HepG2 (cell line): ENCODE measurements around the gene EFEMP2. TPM values are rescaled to one million over a fixed set of nuclear protein-coding genes. Genes with fewer than 3 reads are reported as not detected.
A peak's percentile ranks its signal among the peaks of the same experiment; 100 is the strongest.

ENCODE experiments used
- ATM ChIP-seq: fragments of 450-650 bp; IDR thresholded peaks from 2 replicates; pipeline ENCODE4 v1.7.1; 2017; ENCODE audit warnings: mild to moderate bottlenecking, borderline replicate concordance
- DR1 ChIP-seq: sonication (generic); formaldehyde crosslinking; IDR thresholded peaks from 2 replicates; pipeline ENCODE4 v1.8.0; 2021; ENCODE audit warnings: mild to moderate bottlenecking, missing genetic modification reagents, inconsistent platforms
- EZH2 ChIP-seq: conservative IDR thresholded peaks from 2 replicates; pipeline ENCODE4 v1.6.1; 2012; ENCODE audit warnings: mild to moderate bottlenecking, low read depth, low read length, moderate library complexity
- IKZF1 ChIP-seq: fragments of 450-650 bp; IDR thresholded peaks from 2 replicates; pipeline ENCODE4 v1.7.1; 2016
- KDM1A ChIP-seq: IDR thresholded peaks from 2 replicates; pipeline ENCODE4 v1.6.1; 2016; ENCODE audit warnings: missing compliant biosample characterization
- MAFK ChIP-seq, 2 experiments: IDR thresholded peaks in 1 of 2; conservative IDR thresholded peaks in 1 of 2; 2 replicates each; pipeline ENCODE4 v1.6.1; 2011; ENCODE audit warnings: improper control_type of control experiment in 2 of 2, low read length in 2 of 2
- NFIB ChIP-seq: sonication (generic); formaldehyde crosslinking; IDR thresholded peaks from 2 replicates; pipeline ENCODE4 v1.9.0; 2021; ENCODE audit warnings: missing genetic modification reagents, mild to moderate bottlenecking, borderline replicate concordance
- NFIC ChIP-seq: IDR thresholded peaks from 2 replicates; pipeline ENCODE4 v1.6.1; 2012; ENCODE audit warnings: mild to moderate bottlenecking, low read length, inconsistent platforms
- SALL2 ChIP-seq: sonication (generic); formaldehyde crosslinking; IDR thresholded peaks from 2 replicates; pipeline ENCODE4 v1.8.1; 2023; ENCODE audit warnings: mild to moderate bottlenecking, missing genetic modification reagents, inconsistent platforms
- SCMH1 ChIP-seq: sonication (generic); formaldehyde crosslinking; IDR thresholded peaks from 2 replicates; pipeline ENCODE4 v1.9.0; 2021; ENCODE audit warnings: missing genetic modification reagents, mild to moderate bottlenecking, borderline replicate concordance
- TBX3 ChIP-seq: fragments of 450-650 bp; IDR thresholded peaks from 2 replicates; pipeline ENCODE4 v1.6.1; 2017; ENCODE audit warnings: antibody characterized with exemption, mild to moderate bottlenecking, inconsistent platforms, borderline replicate concordance
- TRIM24 ChIP-seq: sonication (generic); formaldehyde crosslinking; IDR thresholded peaks from 2 replicates; pipeline ENCODE4 v1.8.0; 2022; ENCODE audit warnings: mild to moderate bottlenecking, missing genetic modification reagents
- polyA plus RNA-seq, 8 experiments: library from polyadenylated mRNA; depleted of rRNA in 3 of 8; stranded (reverse) in 7 of 8; unstranded in 1 of 8; fragments of >200 nt; fragmentation: Illumina TruSeq in 4 of 8; extraction: Trizol in 4 of 8; gene quantifications; 2 replicates each; pipeline versions ENCODE4 v1.2.1 to v1.2.3, GENCODE V29; 2011 to 2016; ENCODE audit warnings: low read depth in 4 of 8, missing spikeins in 1 of 8, mixed read lengths in 1 of 8; ENCODE audit not compliant: insufficient read depth in 1 of 8
- total RNA-seq, 5 experiments: library from RNA; depleted of rRNA; stranded (reverse); fragments of >200 nt; fragmentation: Illumina TruSeq; extraction: Trizol; gene quantifications; 2 replicates each; pipeline ENCODE4 v1.2.3, GENCODE V29; 2016; ENCODE audit warnings: low read depth in 1 of 5
- TF ChIP-seq, protein P1 (sequence below): sonication (generic); formaldehyde crosslinking; IDR thresholded peaks from 2 replicates; pipeline ENCODE4 v1.5.0; 2020; ENCODE audit warnings: missing genetic modification reagents, mild to moderate bottlenecking, borderline replicate concordance
- TF ChIP-seq, protein P2 (sequence below): sonication (generic); formaldehyde crosslinking; IDR thresholded peaks from 2 replicates; pipeline ENCODE4 v1.4.0; 2020; ENCODE audit warnings: missing genetic modification reagents
- TF ChIP-seq, protein P3 (sequence below): sonication (generic); formaldehyde crosslinking; IDR thresholded peaks from 2 replicates; pipeline ENCODE4 v1.4.0; 2020; ENCODE audit warnings: low read depth, mild to moderate bottlenecking, missing genetic modification reagents
- TF ChIP-seq, protein P4 (sequence below): sonication (generic); formaldehyde crosslinking; IDR thresholded peaks from 2 replicates; pipeline ENCODE4 v1.5.1; 2020; ENCODE audit warnings: mild to moderate bottlenecking, missing genetic modification reagents, moderate library complexity
- TF ChIP-seq, protein P5 (sequence below): sonication (generic); formaldehyde crosslinking; conservative IDR thresholded peaks from 2 replicates; pipeline ENCODE4 v1.4.0; 2020; ENCODE audit warnings: missing genetic modification reagents

EFEMP2 gene
- total and polyA plus RNA-seq, 2 of the 13 experiments (the other 11 are each of a cell fraction or from before 2014, with no cell fraction given) = 7.4 to 29.7 TPM

DNA sequence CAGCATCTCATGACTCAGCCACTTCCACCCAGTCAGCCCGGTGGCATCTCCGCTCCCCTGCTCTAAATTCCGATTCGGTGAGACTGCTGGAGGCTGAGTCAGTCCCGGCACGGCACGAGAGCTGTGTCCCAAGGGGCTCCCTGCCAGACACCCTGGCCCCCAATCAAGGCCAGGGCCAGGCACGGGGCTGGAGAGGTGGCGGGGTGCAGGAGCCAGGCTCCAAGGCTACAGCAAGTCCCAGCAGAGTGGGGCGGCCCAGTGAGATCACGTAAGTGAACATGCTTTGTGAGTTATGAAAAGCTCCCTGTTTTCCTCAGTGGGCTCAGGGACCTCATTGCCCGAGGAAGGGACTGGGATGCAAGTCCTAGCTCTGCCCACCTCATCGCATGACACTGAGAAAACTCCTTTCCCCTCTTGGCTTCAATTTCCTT, 43.2 kb upstream of the EFEMP2 start (continued):
- TF ChIP-seq, protein P1, sequence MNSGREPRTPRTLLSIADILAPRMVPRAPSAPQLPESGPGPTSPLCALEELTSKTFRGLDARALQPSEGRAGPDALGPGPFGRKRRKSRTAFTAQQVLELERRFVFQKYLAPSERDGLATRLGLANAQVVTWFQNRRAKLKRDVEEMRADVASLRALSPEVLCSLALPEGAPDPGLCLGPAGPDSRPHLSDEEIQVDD (CRISPR knock-in tag) = no peak
- TF ChIP-seq IKZF1 = no peak
- TF ChIP-seq EZH2 = no peak
- TF ChIP-seq TBX3 = peak; percentile 62; the same call in 1 of the 2 replicates
- TF ChIP-seq DR1 (CRISPR knock-in tag) = no peak
- no peak for TF ChIP-seq ATM
- TF ChIP-seq, protein P2, sequence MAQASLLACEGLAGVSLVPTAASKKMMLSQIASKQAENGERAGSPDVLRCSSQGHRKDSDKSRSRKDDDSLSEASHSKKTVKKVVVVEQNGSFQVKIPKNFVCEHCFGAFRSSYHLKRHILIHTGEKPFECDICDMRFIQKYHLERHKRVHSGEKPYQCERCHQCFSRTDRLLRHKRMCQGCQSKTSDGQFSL = no peak
- TF ChIP-seq, protein P3, sequence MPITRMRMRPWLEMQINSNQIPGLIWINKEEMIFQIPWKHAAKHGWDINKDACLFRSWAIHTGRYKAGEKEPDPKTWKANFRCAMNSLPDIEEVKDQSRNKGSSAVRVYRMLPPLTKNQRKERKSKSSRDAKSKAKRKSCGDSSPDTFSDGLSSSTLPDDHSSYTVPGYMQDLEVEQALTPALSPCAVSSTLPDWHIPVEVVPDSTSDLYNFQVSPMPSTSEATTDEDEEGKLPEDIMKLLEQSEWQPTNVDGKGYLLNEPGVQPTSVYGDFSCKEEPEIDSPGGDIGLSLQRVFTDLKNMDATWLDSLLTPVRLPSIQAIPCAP (CRISPR knock-in tag) = no peak
- TF ChIP-seq NFIB (CRISPR knock-in tag) = no peak
- TF ChIP-seq MAFK (conservative IDR thresholded peaks at IDR 0.05 in 1 of 2, IDR thresholded peaks at IDR 0.05 in 1 of 2; ENCODE audit: low read length in 2 of 2) = peak; percentile 37 to 60; a peak in 2 of 4 replicates
- no peak for TF ChIP-seq KDM1A (CRISPR knock-in tag)
- no peak for TF ChIP-seq SALL2 (CRISPR knock-in tag)
- TF ChIP-seq, protein P4, sequence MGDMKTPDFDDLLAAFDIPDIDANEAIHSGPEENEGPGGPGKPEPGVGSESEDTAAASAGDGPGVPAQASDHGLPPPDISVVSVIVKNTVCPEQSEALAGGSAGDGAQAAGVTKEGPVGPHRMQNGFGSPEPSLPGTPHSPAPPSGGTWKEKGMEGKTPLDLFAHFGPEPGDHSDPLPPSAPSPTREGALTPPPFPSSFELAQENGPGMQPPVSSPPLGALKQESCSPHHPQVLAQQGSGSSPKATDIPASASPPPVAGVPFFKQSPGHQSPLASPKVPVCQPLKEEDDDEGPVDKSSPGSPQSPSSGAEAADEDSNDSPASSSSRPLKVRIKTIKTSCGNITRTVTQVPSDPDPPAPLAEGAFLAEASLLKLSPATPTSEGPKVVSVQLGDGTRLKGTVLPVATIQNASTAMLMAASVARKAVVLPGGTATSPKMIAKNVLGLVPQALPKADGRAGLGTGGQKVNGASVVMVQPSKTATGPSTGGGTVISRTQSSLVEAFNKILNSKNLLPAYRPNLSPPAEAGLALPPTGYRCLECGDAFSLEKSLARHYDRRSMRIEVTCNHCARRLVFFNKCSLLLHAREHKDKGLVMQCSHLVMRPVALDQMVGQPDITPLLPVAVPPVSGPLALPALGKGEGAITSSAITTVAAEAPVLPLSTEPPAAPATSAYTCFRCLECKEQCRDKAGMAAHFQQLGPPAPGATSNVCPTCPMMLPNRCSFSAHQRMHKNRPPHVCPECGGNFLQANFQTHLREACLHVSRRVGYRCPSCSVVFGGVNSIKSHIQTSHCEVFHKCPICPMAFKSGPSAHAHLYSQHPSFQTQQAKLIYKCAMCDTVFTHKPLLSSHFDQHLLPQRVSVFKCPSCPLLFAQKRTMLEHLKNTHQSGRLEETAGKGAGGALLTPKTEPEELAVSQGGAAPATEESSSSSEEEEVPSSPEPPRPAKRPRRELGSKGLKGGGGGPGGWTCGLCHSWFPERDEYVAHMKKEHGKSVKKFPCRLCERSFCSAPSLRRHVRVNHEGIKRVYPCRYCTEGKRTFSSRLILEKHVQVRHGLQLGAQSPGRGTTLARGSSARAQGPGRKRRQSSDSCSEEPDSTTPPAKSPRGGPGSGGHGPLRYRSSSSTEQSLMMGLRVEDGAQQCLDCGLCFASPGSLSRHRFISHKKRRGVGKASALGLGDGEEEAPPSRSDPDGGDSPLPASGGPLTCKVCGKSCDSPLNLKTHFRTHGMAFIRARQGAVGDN (CRISPR knock-in tag) = peak; percentile 47
- no peak for TF ChIP-seq NFIC
- TF ChIP-seq TRIM24 (CRISPR knock-in tag) = no peak
- TF ChIP-seq, protein P5, sequence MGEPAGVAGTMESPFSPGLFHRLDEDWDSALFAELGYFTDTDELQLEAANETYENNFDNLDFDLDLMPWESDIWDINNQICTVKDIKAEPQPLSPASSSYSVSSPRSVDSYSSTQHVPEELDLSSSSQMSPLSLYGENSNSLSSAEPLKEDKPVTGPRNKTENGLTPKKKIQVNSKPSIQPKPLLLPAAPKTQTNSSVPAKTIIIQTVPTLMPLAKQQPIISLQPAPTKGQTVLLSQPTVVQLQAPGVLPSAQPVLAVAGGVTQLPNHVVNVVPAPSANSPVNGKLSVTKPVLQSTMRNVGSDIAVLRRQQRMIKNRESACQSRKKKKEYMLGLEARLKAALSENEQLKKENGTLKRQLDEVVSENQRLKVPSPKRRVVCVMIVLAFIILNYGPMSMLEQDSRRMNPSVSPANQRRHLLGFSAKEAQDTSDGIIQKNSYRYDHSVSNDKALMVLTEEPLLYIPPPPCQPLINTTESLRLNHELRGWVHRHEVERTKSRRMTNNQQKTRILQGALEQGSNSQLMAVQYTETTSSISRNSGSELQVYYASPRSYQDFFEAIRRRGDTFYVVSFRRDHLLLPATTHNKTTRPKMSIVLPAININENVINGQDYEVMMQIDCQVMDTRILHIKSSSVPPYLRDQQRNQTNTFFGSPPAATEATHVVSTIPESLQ = no peak
- TF ChIP-seq SCMH1 (CRISPR knock-in tag) = no peak
